GM12878 (cell line): ENCODE measurements around the gene MCC.

Experiments
- CBFB ChIP-seq: IDR thresholded peaks from 2 replicates; pipeline ENCODE4 v1.6.1; 2016; ENCODE audit warnings: antibody characterized with exemption, low read depth
- FOS ChIP-seq: IDR thresholded peaks from 3 replicates; pipeline ENCODE4 v1.6.1; 2011; ENCODE audit warnings: borderline replicate concordance; ENCODE audit not compliant: insufficient read length; ENCODE audit errors: extremely low read depth
- POLR2A ChIP-seq: IDR thresholded peaks from 2 replicates; pipeline ENCODE4 v1.6.1; 2011; ENCODE audit warnings: low read depth, mild to moderate bottlenecking, low read length
- POLR2AphosphoS5 ChIP-seq: IDR thresholded peaks from 2 replicates; pipeline ENCODE4 v1.6.1; 2011; ENCODE audit warnings: mild to moderate bottlenecking, low read length, inconsistent platforms
- RAD21 ChIP-seq: IDR thresholded peaks from 2 replicates; pipeline ENCODE4 v1.6.1; 2011; ENCODE audit warnings: mild to moderate bottlenecking, low read depth, low read length, moderate library complexity; ENCODE audit not compliant: insufficient read depth
- TF ChIP-seq, protein P1 (sequence below): fragments of 450-650 bp; IDR thresholded peaks from 2 replicates; pipeline ENCODE4 v1.6.1; 2017; ENCODE audit warnings: mild to moderate bottlenecking, low read depth, inconsistent platforms; ENCODE audit not compliant: poor library complexity, severe bottlenecking
- TF ChIP-seq, protein P2 (sequence below), 3 experiments: IDR thresholded peaks in 2 of 3; conservative IDR thresholded peaks in 1 of 3; 2 replicates each; pipeline ENCODE4 v1.5.1; 2011; ENCODE audit warnings: low read depth in 3 of 3, low read length in 3 of 3, mild to moderate bottlenecking in 3 of 3, control low read depth in 2 of 3, moderate library complexity in 2 of 3, inconsistent platforms in 1 of 3, mixed read lengths in 1 of 3; ENCODE audit not compliant: control insufficient read depth in 2 of 3, insufficient read depth in 1 of 3; ENCODE audit errors: extremely low read depth in 1 of 3
- TF ChIP-seq, protein P3 (sequence below): IDR thresholded peaks from 2 replicates; pipeline ENCODE4 v1.6.1; 2011; ENCODE audit warnings: mild to moderate bottlenecking, low read depth, low read length, moderate library complexity; ENCODE audit not compliant: insufficient replicate concordance

DNA sequence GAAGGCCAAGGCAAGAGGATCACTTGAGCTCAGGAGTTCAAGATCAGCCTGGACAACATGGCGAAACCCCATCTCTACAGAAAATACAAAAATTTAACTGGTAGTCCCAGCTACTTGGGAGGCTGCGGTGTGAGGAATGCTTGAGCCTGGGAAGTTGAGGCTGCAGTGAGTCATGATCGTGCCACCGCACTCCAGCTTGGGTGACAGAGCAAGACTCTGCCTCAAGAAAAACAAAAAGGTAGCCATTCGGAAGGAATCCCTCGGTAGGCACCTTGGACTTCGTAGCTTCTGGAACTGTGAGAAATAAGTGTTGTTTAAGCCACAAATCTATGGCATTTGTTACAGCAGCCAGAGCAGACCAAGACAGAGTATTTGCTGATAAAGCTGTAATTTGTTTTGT lies 337.4 kb downstream of the MCC start:
- TF ChIP-seq, protein P1, sequence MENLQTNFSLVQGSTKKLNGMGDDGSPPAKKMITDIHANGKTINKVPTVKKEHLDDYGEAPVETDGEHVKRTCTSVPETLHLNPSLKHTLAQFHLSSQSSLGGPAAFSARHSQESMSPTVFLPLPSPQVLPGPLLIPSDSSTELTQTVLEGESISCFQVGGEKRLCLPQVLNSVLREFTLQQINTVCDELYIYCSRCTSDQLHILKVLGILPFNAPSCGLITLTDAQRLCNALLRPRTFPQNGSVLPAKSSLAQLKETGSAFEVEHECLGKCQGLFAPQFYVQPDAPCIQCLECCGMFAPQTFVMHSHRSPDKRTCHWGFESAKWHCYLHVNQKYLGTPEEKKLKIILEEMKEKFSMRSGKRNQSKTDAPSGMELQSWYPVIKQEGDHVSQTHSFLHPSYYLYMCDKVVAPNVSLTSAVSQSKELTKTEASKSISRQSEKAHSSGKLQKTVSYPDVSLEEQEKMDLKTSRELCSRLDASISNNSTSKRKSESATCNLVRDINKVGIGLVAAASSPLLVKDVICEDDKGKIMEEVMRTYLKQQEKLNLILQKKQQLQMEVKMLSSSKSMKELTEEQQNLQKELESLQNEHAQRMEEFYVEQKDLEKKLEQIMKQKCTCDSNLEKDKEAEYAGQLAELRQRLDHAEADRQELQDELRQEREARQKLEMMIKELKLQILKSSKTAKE, result no peak
- TF ChIP-seq POLR2A (no peak), POLR2AphosphoS5 (no peak), FOS (no peak), RAD21 (no peak), CBFB (no peak)
- TF ChIP-seq, protein P2, sequence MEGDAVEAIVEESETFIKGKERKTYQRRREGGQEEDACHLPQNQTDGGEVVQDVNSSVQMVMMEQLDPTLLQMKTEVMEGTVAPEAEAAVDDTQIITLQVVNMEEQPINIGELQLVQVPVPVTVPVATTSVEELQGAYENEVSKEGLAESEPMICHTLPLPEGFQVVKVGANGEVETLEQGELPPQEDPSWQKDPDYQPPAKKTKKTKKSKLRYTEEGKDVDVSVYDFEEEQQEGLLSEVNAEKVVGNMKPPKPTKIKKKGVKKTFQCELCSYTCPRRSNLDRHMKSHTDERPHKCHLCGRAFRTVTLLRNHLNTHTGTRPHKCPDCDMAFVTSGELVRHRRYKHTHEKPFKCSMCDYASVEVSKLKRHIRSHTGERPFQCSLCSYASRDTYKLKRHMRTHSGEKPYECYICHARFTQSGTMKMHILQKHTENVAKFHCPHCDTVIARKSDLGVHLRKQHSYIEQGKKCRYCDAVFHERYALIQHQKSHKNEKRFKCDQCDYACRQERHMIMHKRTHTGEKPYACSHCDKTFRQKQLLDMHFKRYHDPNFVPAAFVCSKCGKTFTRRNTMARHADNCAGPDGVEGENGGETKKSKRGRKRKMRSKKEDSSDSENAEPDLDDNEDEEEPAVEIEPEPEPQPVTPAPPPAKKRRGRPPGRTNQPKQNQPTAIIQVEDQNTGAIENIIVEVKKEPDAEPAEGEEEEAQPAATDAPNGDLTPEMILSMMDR (IDR thresholded peaks at IDR 0.05 in 2 of 3, conservative IDR thresholded peaks at IDR 0.05 in 1 of 3; ENCODE audit: control insufficient read depth in 2 of 3, extremely low read depth in 1 of 3, insufficient read depth in 1 of 3, low read depth in 3 of 3, low read length in 3 of 3), result no peak
- TF ChIP-seq, protein P3, sequence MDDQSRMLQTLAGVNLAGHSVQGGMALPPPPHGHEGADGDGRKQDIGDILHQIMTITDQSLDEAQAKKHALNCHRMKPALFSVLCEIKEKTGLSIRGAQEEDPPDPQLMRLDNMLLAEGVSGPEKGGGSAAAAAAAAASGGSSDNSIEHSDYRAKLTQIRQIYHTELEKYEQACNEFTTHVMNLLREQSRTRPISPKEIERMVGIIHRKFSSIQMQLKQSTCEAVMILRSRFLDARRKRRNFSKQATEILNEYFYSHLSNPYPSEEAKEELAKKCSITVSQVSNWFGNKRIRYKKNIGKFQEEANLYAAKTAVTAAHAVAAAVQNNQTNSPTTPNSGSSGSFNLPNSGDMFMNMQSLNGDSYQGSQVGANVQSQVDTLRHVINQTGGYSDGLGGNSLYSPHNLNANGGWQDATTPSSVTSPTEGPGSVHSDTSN, result no peak
